B cell (primary cell): ENCODE results near the gene ACTC1. TPM values are rescaled to one million over a fixed set of nuclear protein-coding genes. Genes with fewer than 3 reads are reported as not detected.

Experiments
- ATAC-seq: fragments of 200-7000 bp; cut with Tn5 transposase; one replicate; pipeline ENCODE4 v1.10.0; 2021; ENCODE audit warnings: low read depth, mild to moderate bottlenecking, moderate number of reproducible peaks, moderate library complexity
- CTCF ChIA-PET: fragments of 350-600 bp; sonication (Branson Sonifier 250); formaldehyde crosslinking; loops from one replicate; lab custom pipeline; 2021; ENCODE audit warnings: antibody characterized with exemption, inconsistent platforms; lab: Charles Lee
- POLR2A ChIA-PET: fragments of 350-600 bp; sonication (Branson Sonifier 250); formaldehyde crosslinking; loops from one replicate; lab custom pipeline; 2021; ENCODE audit warnings: antibody characterized with exemption; lab: Charles Lee
- DNase-seq: peaks from one replicate; pipeline ENCODE4 v3.0.0; 2013
- H2AFZ ChIP-seq: 2 replicates; pipeline ENCODE4 v1.6.1; 2012; ENCODE audit warnings: mild to moderate bottlenecking, low read depth, low read length; ENCODE audit not compliant: insufficient read depth, poor library complexity, severe bottlenecking
- H3K27ac ChIP-seq, 2 donors: 1 replicate in 1 of 2; 2 replicates in 1 of 2; pipeline ENCODE4 v1.5.1; 2012 to 2013; ENCODE audit warnings: low read length in 2 of 2, mild to moderate bottlenecking in 2 of 2, moderate library complexity in 1 of 2
- H3K27me3 ChIP-seq, 4 experiments: fragments of 200-600 bp in 1 of 4; sonication (generic) in 1 of 4; replicated peaks in 1 of 4; 1 replicate in 2 of 4; 2 replicates in 2 of 4; pipeline versions ENCODE4 v1.6.1 to v1.7.0; 2013 to 2016; ENCODE audit warnings: low read length in 3 of 4, mild to moderate bottlenecking in 2 of 4, mixed read lengths in 1 of 4, moderate library complexity in 1 of 4; ENCODE audit not compliant: insufficient read depth in 4 of 4, control insufficient read depth in 3 of 4; ENCODE audit errors: control extremely low read depth in 1 of 4
- H3K36me3 ChIP-seq, 2 experiments: replicated peaks in 1 of 2; 1 replicate in 1 of 2; 2 replicates in 1 of 2; pipeline versions ENCODE4 v1.6.1 to v1.7.1; 2013; ENCODE audit warnings: low read length in 1 of 2; ENCODE audit not compliant: insufficient read depth in 2 of 2, control insufficient read depth in 1 of 2; ENCODE audit errors: control extremely low read depth in 1 of 2, extremely low read depth in 1 of 2
- H3K4me1 ChIP-seq, 2 donors: fragments of 200-600 bp in 1 of 2; sonication (generic) in 1 of 2; 1 replicate in 1 of 2; 2 replicates in 1 of 2; pipeline versions ENCODE4 v1.5.1 to v1.6.1; 2013 to 2017; ENCODE audit warnings: low read length in 2 of 2; ENCODE audit not compliant: control insufficient read depth in 2 of 2, insufficient read depth in 2 of 2
- H3K4me2 ChIP-seq: replicated peaks from 2 replicates; pipeline ENCODE3; 2012; ENCODE audit warnings: mild to moderate bottlenecking, low read depth, low read length; ENCODE audit not compliant: poor library complexity, severe bottlenecking
- H3K4me3 ChIP-seq, 5 experiments: fragments of 200-600 bp in 1 of 5; sonication (generic) in 1 of 5; 1 replicate in 3 of 5; 2 replicates in 2 of 5; pipeline versions ENCODE4 v1.5.1 to v1.7.0; 2011 to 2016; ENCODE audit warnings: low read length in 4 of 5, mild to moderate bottlenecking in 4 of 5, low read depth in 2 of 5, control low read depth in 1 of 5, moderate library complexity in 1 of 5; ENCODE audit not compliant: insufficient read depth in 1 of 5; ENCODE audit errors: control extremely low read depth in 1 of 5, extremely low read depth in 1 of 5
- H3K79me2 ChIP-seq: fragments of 200-600 bp; sonication (generic); one replicate; pipeline ENCODE4 v1.6.0; 2016; ENCODE audit warnings: low read length; ENCODE audit not compliant: control insufficient read depth, insufficient read depth
- H3K9ac ChIP-seq: fragments of 200-600 bp; sonication (generic); 2 replicates; pipeline ENCODE4 v1.6.1; 2017; ENCODE audit warnings: mild to moderate bottlenecking, low read length, moderate library complexity
- H3K9me3 ChIP-seq, 3 donors: one replicate each; pipeline versions ENCODE4 v1.6.1 to v1.7.1; 2013; ENCODE audit warnings: low read length in 2 of 3; ENCODE audit not compliant: control insufficient read depth in 2 of 3, insufficient read depth in 1 of 3; ENCODE audit errors: control extremely low read depth in 1 of 3
- H4K20me1 ChIP-seq: 2 replicates; pipeline ENCODE4 v1.6.0; 2012; ENCODE audit warnings: mild to moderate bottlenecking, low read length; ENCODE audit not compliant: insufficient read depth, control insufficient read depth, poor library complexity, severe bottlenecking
- H3K27ac Mint-ChIP-seq: one replicate; pipeline ENCODE4 v1.8.0; 2021; ENCODE audit warnings: mixed read lengths
- H3K27me3 Mint-ChIP-seq: one replicate; pipeline ENCODE4 v1.8.0; 2021; ENCODE audit warnings: mixed read lengths
- H3K4me1 Mint-ChIP-seq: one replicate; pipeline ENCODE4 v1.8.0; 2021; ENCODE audit warnings: mixed read lengths
- H3K4me3 Mint-ChIP-seq: one replicate; pipeline ENCODE4 v1.8.0; 2021; ENCODE audit warnings: mixed read lengths
- H3K9me3 Mint-ChIP-seq: one replicate; pipeline ENCODE4 v1.8.0; 2022; ENCODE audit warnings: mixed read lengths; ENCODE audit not compliant: insufficient read depth
- CTCF ChIP-seq: fragments of 200-600 bp; IDR thresholded peaks from one replicate; pipeline ENCODE4 v1.8.0; 2022; ENCODE audit warnings: antibody characterized with exemption, mild to moderate bottlenecking
- EZH2 ChIP-seq: IDR thresholded peaks from 2 replicates; pipeline ENCODE4 v1.6.1; 2012; ENCODE audit warnings: borderline replicate concordance, low read depth, mild to moderate bottlenecking, moderate library complexity, low read length; ENCODE audit not compliant: insufficient read depth, poor library complexity, severe bottlenecking
- WGBS: methylation state at CpG from one replicate; pipeline ENCODE4 v1.1.5; 2013; ENCODE audit warnings: missing lambda C conversion rate; ENCODE audit not compliant: insufficient coverage; 5-methylcytosine and 5-hydroxymethylcytosine counted together
- intact Hi-C: fragments of 100-400 bp; cut with micrococcal nuclease; formaldehyde crosslinking; loops from one replicate; pipeline ENCODE4 v1.10.0; 2022
- polyA plus RNA-seq: library from polyadenylated mRNA; depleted of rRNA; stranded (reverse); fragments of >200 nt; gene quantifications from 2 replicates; pipeline ENCODE4 v1.2.3, GENCODE V29; 2012
- total RNA-seq, 2 donors: library from RNA; stranded (reverse); fragments of 120-200 nt in 1 of 2; gene quantifications; 1 replicate in 1 of 2; 2 replicates in 1 of 2; pipeline versions ENCODE4 v1.2.3 to v1.2.4, GENCODE V29; 2013 to 2022

The ACTC1 gene
- total and polyA plus RNA-seq, 2 donors (not counting 1 experiment from before 2014, with no cell fraction given), result not detected

- no peaks in the 10 kb centered on the region for H3K9me3 ChIP-seq
- H3K9ac ChIP-seq, result no peak overlapping the region
- TF ChIP-seq CTCF (no peak), EZH2 (no peak)
- no peak overlapping the region for H3K4me3 Mint-ChIP-seq
- H3K27me3 ChIP-seq, result no peaks in the 10 kb centered on the region
- H3K4me3 ChIP-seq, result no peak overlapping the region
- no CpG with 5 or more reads among the region's 2 CpGs for WGBS
- no peak overlapping the region for H3K27ac Mint-ChIP-seq
- no peaks in the 10 kb centered on the region for H3K4me1 ChIP-seq
- H3K9me3 Mint-ChIP-seq, result no peaks in the 10 kb centered on the region
- intact Hi-C loops, result no loop called here
- no peak overlapping the region for H3K4me2 ChIP-seq
- CTCF ChIA-PET, result no interaction called here
- no peaks in the 10 kb centered on the region for H4K20me1 ChIP-seq
- no peak for ATAC-seq
- POLR2A ChIA-PET, result interaction anchor here (0.7 kb wide), 1 partner anchor 21 kb away, joined by 3 read pairs; no protein-coding TSS in a partner anchor
- H3K36me3 ChIP-seq, result no peaks in the 10 kb centered on the region
- H3K27me3 Mint-ChIP-seq, result peaks cover 15% of the 10 kb centered on the region
- no peak overlapping the region for H2AFZ ChIP-seq
- DNase-seq, result no peak
- no peak overlapping the region for H3K27ac ChIP-seq
- H3K79me2 ChIP-seq, result no peaks in the 10 kb centered on the region
- no peaks in the 10 kb centered on the region for H3K4me1 Mint-ChIP-seq
Measured at GRCh38 chr15:34773917-34774316, 21.4 kb downstream of the ACTC1 start.

- intact Hi-C loops, result no loop called here
- Histone ChIP-seq H3K27me3 (no peaks in the 10 kb centered on the region), H3K4me2 (no peak overlapping the region), H3K27ac (no peak overlapping the region), H3K4me1 (no peaks in the 10 kb centered on the region), H3K9me3 (no peaks in the 10 kb centered on the region), H3K79me2 (no peaks in the 10 kb centered on the region), H2AFZ (no peak overlapping the region), H4K20me1 (no peaks in the 10 kb centered on the region), H3K4me3 (no peak overlapping the region), H3K9ac (no peak overlapping the region), H3K36me3 (no peaks in the 10 kb centered on the region)
- POLR2A ChIA-PET, result interaction anchor here (0.7 kb wide), 1 partner anchor 20 kb away, joined by 3 read pairs; no protein-coding TSS in a partner anchor
- no peak for TF ChIP-seq EZH2
- TF ChIP-seq CTCF, result no peak
- ATAC-seq, result no peak
- CTCF ChIA-PET, result no interaction called here
- Mint-ChIP-seq H3K9me3 (no peaks in the 10 kb centered on the region), H3K27me3 (peaks cover 15% of the 10 kb centered on the region), H3K4me1 (no peaks in the 10 kb centered on the region), H3K27ac (no peak overlapping the region), H3K4me3 (no peak overlapping the region)
- no peak for DNase-seq
Measured at GRCh38 chr15:34773013-34773412, 22.3 kb downstream of the ACTC1 start.
